HG02642 (cell line): ENCODE data around the gene IL18.
"Not testable (repeated sequence)": the region's sequence is repeated elsewhere in the genome, so short reads cannot be mapped to it uniquely, and the experiment has no call there.

Source experiments
- ATAC-seq: cut with Tn5 transposase; IDR thresholded peaks from one replicate; pipeline ENCODE4 v1.9.1; 2021; ENCODE audit warnings: mild to moderate bottlenecking; ENCODE audit not compliant: unreplicated experiment, poor library complexity

Gene IL18

DNA sequence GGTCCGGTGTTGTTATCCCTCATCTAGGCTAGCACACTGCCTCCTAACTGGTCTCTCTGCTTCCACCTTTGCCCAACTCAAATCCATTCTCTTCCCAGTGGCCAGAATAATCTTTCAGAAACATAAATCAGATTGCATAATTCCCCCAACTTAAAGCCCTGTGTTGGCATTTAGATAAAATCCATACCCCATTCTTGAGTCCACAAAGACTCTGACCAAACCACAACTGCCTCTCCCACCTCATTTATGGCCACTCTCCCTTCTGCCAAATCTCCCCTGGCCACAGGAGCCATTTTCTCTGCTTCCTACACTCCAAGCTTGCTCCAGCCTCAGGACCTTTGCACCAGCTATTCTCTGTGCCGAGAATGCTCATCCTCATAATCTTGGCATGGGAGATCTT is 36.8 kb downstream of the IL18 start:
- ATAC-seq, result no peak

DNA sequence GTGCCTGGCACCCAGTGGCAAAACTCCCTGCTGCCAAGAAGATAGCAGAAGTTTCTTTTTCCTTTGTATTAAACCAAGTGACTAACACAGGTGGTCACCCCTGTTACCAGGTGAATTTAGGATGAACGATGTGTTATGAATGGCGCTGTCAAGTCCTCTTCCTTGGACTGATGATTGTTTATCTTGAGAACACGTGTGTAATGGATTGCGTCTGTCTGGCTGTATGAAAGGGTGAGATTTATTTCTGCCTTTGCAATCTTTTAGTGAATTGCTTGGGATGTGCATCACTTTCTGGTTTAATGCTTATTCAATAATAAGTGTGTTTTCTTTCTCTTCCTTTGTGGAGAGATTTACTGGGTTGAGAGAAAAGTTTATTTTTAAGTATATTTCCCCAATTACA is 40.8 kb downstream of the IL18 start:
- no peak for ATAC-seq

DNA sequence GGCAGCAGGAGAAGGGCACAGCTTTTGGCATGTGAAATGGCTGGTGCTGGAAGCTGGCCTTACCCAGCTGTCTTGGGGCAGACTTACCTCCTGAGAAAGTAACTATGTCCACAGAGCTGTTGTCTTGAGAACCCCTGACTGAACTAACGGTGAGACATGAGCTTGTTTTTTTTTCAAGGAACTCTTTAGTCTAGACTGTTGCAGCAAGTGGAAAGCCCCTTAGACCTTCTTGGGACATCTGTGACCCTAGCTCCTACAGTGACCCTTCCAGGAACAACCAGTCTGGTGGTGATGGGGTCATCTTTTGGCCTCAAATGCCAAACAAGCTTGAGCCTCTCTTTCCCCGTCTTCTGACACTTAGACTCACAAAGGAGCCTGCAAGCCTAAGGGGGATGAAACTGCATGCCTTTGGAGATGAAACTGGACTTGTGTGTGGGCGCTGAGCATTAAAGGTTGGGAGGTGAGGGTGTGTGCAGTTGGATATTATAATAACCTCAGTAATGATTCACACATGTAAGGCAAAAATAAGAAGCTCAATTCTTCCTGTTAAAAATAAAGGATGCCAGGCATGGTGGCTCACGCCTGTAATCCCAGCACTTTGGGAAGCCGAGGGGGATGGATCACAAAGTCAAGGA is 41.8 kb downstream of the IL18 start:
- ATAC-seq, result no peak

DNA sequence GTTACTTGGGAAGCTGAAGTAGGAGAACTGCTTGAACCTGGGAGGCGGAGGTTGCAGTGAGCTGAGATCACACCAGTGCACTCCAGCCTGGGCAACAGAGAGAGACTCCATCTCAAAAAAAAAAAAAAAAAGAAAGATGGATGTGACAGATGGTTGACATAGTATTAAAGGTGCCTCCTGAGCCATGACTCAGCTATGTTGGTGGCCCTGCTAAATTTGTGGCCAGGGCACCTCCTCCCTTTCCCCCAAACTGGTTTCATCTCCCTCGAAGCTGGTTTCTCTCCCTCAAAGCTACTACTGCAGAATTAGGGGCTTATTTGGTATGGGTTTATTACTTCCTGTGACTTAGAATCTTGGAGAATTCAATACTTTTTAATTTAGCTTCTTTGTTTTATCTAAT is 45.7 kb downstream of the IL18 start:
- ATAC-seq, result no peak

GRCh38 chr11:112115386-112115785 is 48.5 kb downstream of the IL18 start:
- ATAC-seq, result no peak

- ATAC-seq, result no peak
Measured at GRCh38 chr11:112114460-112114859, 49.4 kb downstream of the IL18 start.

GRCh38 chr11:112113539-112114457 is 50.1 kb downstream of the IL18 start:
- no peak for ATAC-seq

GRCh38 chr11:112106070-112106469 is 57.8 kb downstream of the IL18 start:
- no peak for ATAC-seq

- ATAC-seq, result no peak
Measured at GRCh38 chr11:112103446-112103845, 60.4 kb downstream of the IL18 start.

- ATAC-seq, result no peak
Measured at GRCh38 chr11:112100462-112100861, 63.4 kb downstream of the IL18 start.

DNA sequence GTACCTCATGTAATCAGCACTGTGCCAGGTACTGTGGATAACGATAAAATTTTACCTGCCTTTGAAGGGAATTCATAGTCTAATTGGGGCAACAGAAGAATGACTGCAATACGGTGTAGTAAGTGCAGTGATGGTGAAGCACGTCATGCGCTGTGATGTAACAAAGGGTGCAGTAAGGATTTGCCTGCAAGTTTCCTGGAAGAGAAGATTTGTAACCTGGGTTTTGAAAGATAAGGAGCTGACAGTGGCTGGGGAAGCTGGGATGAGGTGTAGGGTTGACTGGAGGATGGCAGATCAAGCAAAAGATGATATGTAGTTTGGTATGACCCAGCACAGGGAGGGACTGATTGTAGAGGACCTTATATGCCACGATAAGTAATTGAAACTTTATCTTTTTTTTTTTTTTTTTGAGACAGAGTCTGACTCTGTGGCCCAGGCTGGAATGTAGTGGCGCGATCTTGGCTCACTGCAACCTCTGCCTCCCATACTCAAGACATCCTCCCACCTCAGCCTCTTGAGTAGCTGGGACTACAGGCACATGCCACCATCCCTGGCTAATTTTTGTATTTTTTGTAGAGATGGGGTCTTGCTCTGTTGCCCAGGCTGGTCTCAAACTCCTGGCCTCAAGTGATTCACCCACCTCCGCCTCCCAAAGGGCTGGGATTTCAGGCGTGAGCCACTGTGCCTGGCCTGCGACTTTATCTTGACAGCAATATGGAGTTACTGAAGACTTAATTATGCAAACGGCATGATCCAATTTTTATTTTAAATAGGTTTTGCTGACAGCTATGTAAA is 66.0 kb downstream of the IL18 start:
- ATAC-seq, result no peak

GRCh38 chr11:112096194-112096593 is 67.7 kb downstream of the IL18 start:
- no peak for ATAC-seq

- not testable (repeated sequence) for ATAC-seq
Measured at GRCh38 chr11:112095302-112095701, 68.6 kb downstream of the IL18 start.
